Keratinocyte (primary cell): Measurements from ENCODE around the gene ETHE1. TPM values are rescaled to one million over a fixed set of nuclear protein-coding genes. Genes with fewer than 3 reads are reported as not detected.

Experiments
- DNase-seq: peaks from one replicate; pipeline ENCODE4 v3.0.0-alpha.2; 2011; ENCODE audit warnings: low read depth, missing footprints, low spot score
- FAIRE-seq: peaks from 2 replicates; lab custom pipeline; 2011; peaks lifted over from hg19 to GRCh38; lab: Jason Lieb, UNC
- H2AFZ ChIP-seq: 2 replicates; pipeline ENCODE4 v1.6.0; 2012; ENCODE audit warnings: low read length, control low read depth, inconsistent platforms; ENCODE audit not compliant: control insufficient read depth
- H3K27ac ChIP-seq: 2 replicates; pipeline ENCODE4 v1.5.1; 2011; ENCODE audit warnings: low read length; ENCODE audit not compliant: control insufficient read depth, insufficient read depth
- H3K27me3 ChIP-seq: 3 replicates; pipeline ENCODE4 v1.6.0; 2011; ENCODE audit warnings: low read length; ENCODE audit not compliant: control insufficient read depth, insufficient read depth; ENCODE audit errors: extremely low read depth
- H3K36me3 ChIP-seq, 2 experiments: 2 replicates in 1 of 2; 3 replicates in 1 of 2; pipeline ENCODE4 v1.5.1; 2011; ENCODE audit warnings: low read length in 2 of 2, mild to moderate bottlenecking in 1 of 2; ENCODE audit not compliant: control insufficient read depth in 2 of 2, insufficient read depth in 2 of 2; ENCODE audit errors: extremely low read depth in 1 of 2
- H3K4me1 ChIP-seq: 3 replicates; pipeline ENCODE4 v1.5.1; 2011; ENCODE audit warnings: low read length; ENCODE audit not compliant: control insufficient read depth, insufficient read depth; ENCODE audit errors: extremely low read depth
- H3K4me2 ChIP-seq: 3 replicates; pipeline ENCODE4 v1.6.0; 2011; ENCODE audit warnings: low read depth, low read length; ENCODE audit not compliant: control insufficient read depth, insufficient read depth; ENCODE audit errors: extremely low read depth
- H3K4me3 ChIP-seq, 3 experiments: fragments of 200-600 bp in 1 of 3; sonication (generic) in 1 of 3; 2 replicates in 2 of 3; 3 replicates in 1 of 3; pipeline ENCODE4 v1.5.1; 2011 to 2016; ENCODE audit warnings: low read length in 3 of 3, mild to moderate bottlenecking in 3 of 3, control low read depth in 2 of 3, inconsistent platforms in 1 of 3, low read depth in 1 of 3, mixed read lengths in 1 of 3, mixed run types in 1 of 3, moderate library complexity in 1 of 3; ENCODE audit not compliant: control insufficient read depth in 2 of 3, insufficient read depth in 2 of 3; ENCODE audit errors: extremely low read depth in 1 of 3
- H3K79me2 ChIP-seq: 2 replicates; pipeline ENCODE4 v1.6.0; 2012; ENCODE audit warnings: low read length; ENCODE audit not compliant: control insufficient read depth, insufficient read depth
- H3K9ac ChIP-seq: 3 replicates; pipeline ENCODE4 v1.6.0; 2011; ENCODE audit warnings: low read length; ENCODE audit not compliant: control insufficient read depth, insufficient read depth; ENCODE audit errors: extremely low read depth
- H3K9me1 ChIP-seq: 3 replicates; pipeline ENCODE4 v1.6.0; 2011; ENCODE audit warnings: low read length; ENCODE audit not compliant: control insufficient read depth, insufficient read depth; ENCODE audit errors: extremely low read depth
- H3K9me3 ChIP-seq: 2 replicates; pipeline ENCODE4 v1.5.1; 2012; ENCODE audit warnings: low read depth, low read length; ENCODE audit not compliant: control insufficient read depth
- H4K20me1 ChIP-seq: 3 replicates; pipeline ENCODE4 v1.6.0; 2011; ENCODE audit warnings: low read length; ENCODE audit not compliant: control insufficient read depth, insufficient read depth; ENCODE audit errors: extremely low read depth
- CTCF ChIP-seq, 3 experiments: IDR thresholded peaks in 1 of 3; conservative IDR thresholded peaks in 1 of 3; optimal IDR thresholded peaks in 1 of 3; 2 replicates in 2 of 3; 3 replicates in 1 of 3; pipeline versions ENCODE3 to v1.5.1; 2011; ENCODE audit warnings: low read length in 3 of 3, mild to moderate bottlenecking in 3 of 3, moderate library complexity in 2 of 3, control low read depth in 1 of 3, inconsistent platforms in 1 of 3; ENCODE audit not compliant: insufficient read depth in 2 of 3; ENCODE audit errors: extremely low read depth in 1 of 3
- EZH2 ChIP-seq: IDR thresholded peaks from one replicate; pipeline ENCODE4 v1.6.1; 2012; ENCODE audit warnings: inconsistent platforms, mild to moderate bottlenecking, low read length, moderate library complexity
- dilution Hi-C: fragments of 300-500 bp; cut with MboI; formaldehyde crosslinking; loops from one replicate; pipeline ENCODE4 v1.7.0; 2020; ENCODE audit warnings: low sequenced_read_pairs; ENCODE audit not compliant: extremely low pct_ligation_motif_present
- polyA plus RNA-seq, 5 experiments: library from polyadenylated mRNA; depleted of rRNA in 3 of 5; stranded (reverse) in 3 of 5; stranded (forward) in 1 of 5; unstranded in 1 of 5; fragments of >200 nt; gene quantifications; 1 replicate in 1 of 5; 2 replicates in 3 of 5; 3 replicates in 1 of 5; pipeline versions ENCODE4 v1.2.1 to v1.2.3, GENCODE V29; 2011 to 2012; ENCODE audit warnings: missing spikeins in 2 of 5, low read depth in 1 of 5, low replicate concordance in 1 of 5

The ETHE1 gene
- polyA plus RNA-seq, 1 donor (not counting 4 experiments of a cell fraction or from before 2014, with no cell fraction given): 234 TPM

- FAIRE-seq (no peak), DNase-seq (no peak)
- Histone ChIP-seq H3K4me1 (peaks cover 8% of the 10 kb centered on the region), H3K9me1 (no peaks in the 10 kb centered on the region), H2AFZ (no peak overlapping the region), H3K4me3 (no peak overlapping the region), H3K4me2 (peak overlapping the region; percentile 97), H3K9me3 (no peaks in the 10 kb centered on the region), H3K27ac (no peak overlapping the region), H4K20me1 (no peaks in the 10 kb centered on the region), H3K27me3 (no peaks in the 10 kb centered on the region), H3K79me2 (peaks cover 13% of the 10 kb centered on the region), H3K9ac (no peak overlapping the region), H3K36me3 (peaks cover 13 to 27% of the 10 kb centered on the region in 2 experiments)
- dilution Hi-C loops: no loop called here
- TF ChIP-seq EZH2: no peak
- TF ChIP-seq CTCF (optimal IDR thresholded peaks at IDR 0.05 in 1 of 3, IDR thresholded peaks at IDR 0.05 in 1 of 3, conservative IDR thresholded peaks at IDR 0.05 in 1 of 3; ENCODE audit: extremely low read depth in 1 of 3, insufficient read depth in 2 of 3, low read length in 3 of 3): no peak
These were observed 21.9 kb downstream of the ETHE1 start for GRCh38 chr19:43505186-43505456.

- FAIRE-seq (no peak), DNase-seq (no peak)
- no peaks in the 10 kb centered on the region for H3K9me1 ChIP-seq
- peak within 1 kb of the TSS; percentile 97 for H3K4me2 ChIP-seq
- peaks cover 8 to 22% of the 10 kb centered on the region in 2 experiments for H3K36me3 ChIP-seq
- H3K4me1 ChIP-seq: peaks cover 8% of the 10 kb centered on the region
- no peak for TF ChIP-seq CTCF (optimal IDR thresholded peaks at IDR 0.05 in 1 of 3, IDR thresholded peaks at IDR 0.05 in 1 of 3, conservative IDR thresholded peaks at IDR 0.05 in 1 of 3; ENCODE audit: extremely low read depth in 1 of 3, insufficient read depth in 2 of 3, low read length in 3 of 3)
- no peaks in the 10 kb centered on the region for H3K27me3 ChIP-seq
- peaks cover 13% of the 10 kb centered on the region for H3K79me2 ChIP-seq
- no peaks in the 10 kb centered on the region for H3K9me3 ChIP-seq
- peak within 1 kb of the TSS; percentile 62 to 96 (median 95) for H3K4me3 ChIP-seq
- H3K9ac ChIP-seq: peak within 1 kb of the TSS; percentile 91
- dilution Hi-C loops: no loop called here
- no peaks in the 10 kb centered on the region for H4K20me1 ChIP-seq
- peak within 1 kb of the TSS; percentile 92 for H2AFZ ChIP-seq
- peak within 1 kb of the TSS; percentile 91 for H3K27ac ChIP-seq
These were observed 22.4 kb downstream of the ETHE1 start, which contains the start of gene PHLDB3 for GRCh38 chr19:43504426-43505185. TSS of gene PHLDB3 (minus strand) at chr19:43504746. CDS start at chr19:43504118, 628 bp downstream.
